ENCODE measurements around the gene NTM.
"Not testable (repeated sequence)": the region's sequence is repeated elsewhere in the genome, so short reads cannot be mapped to it uniquely, and the experiment has no call there.

NTM gene

DNA sequence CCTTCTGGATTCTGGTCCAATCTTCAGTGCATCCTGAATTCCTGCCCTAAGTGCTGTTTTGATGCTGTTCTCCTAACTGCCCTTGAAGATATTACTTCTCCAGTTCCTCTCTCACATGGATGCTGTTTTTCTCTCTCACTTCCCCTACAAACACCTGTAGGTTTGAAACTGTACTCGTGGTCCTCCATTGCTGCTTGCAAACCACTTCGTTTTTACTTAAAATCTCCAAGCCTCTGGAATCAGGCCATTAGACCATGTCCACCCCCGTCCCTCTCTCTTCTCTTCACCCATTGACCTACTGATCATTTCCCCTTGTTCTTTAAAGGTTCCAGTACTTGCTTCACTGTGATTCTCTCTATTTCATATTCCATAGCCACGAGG is 988.1 kb downstream of the NTM start:
- no peak for DNase-seq (ENCODE audit: low read depth)

DNA sequence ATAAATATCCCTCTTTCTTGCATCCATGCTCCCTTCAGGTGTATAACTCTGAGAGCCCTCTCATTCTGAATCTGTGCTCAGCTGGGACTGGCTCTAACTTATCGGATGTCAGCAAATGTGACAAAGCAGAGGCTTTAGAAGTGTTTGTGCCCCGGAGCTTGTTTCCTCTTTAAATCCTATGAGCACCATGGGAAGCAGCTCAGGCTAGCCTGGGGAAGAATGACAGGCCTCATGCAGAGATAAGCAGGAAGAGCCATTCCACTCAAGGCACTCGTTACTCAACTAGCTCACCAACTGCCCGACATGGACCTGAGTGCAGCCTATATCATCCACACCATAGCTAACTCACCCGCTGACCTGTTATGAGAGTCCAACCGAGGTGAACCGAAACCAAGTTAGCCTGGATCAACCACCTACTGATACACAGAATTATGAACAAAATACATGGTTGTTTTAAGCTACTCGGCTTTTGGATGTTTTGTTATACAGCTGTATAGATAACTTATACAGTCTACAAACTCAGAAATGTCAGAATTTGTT is 990.7 kb downstream of the NTM start:
- DNase-seq (ENCODE audit: low read depth), result no peak

DNA sequence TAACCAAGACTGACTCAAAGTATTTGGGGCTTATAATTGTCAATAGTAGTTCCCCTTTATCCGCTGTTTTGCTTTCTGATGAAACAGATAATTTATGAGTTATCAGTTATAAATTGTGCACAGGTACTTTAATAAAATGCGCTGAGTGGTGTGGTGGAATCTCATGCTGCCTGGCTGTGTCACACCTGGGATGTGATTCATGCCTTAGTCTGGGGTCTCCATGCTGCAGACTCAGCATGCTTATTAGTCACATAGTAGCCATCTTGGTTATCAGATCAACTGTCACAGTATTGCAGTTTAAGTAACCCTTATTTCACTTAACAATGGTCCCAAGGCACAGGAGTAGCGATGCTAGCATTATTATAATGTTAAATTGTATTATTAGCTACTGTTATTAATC is 995.2 kb downstream of the NTM start:
- no peak for DNase-seq (ENCODE audit: low read depth)

DNA sequence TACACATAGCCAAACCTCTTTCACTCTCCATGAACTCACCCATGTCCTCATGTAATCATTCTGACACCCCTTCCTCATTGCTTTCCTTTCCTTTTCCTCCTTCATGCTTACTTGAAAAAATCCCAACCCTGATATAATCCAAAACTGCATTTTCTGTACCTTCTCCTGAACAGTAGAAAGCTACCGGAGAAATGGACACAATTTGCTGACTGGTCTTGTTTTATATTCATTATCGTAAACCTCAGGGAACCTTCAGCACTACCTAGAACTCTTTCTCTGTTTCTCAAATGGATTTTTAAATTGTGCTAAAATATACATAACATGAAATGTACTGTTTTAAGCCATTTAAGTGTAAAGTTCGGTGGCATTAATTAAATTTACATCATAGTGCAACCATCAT is 996.9 kb downstream of the NTM start:
- no peak for DNase-seq (ENCODE audit: low read depth)

DNA sequence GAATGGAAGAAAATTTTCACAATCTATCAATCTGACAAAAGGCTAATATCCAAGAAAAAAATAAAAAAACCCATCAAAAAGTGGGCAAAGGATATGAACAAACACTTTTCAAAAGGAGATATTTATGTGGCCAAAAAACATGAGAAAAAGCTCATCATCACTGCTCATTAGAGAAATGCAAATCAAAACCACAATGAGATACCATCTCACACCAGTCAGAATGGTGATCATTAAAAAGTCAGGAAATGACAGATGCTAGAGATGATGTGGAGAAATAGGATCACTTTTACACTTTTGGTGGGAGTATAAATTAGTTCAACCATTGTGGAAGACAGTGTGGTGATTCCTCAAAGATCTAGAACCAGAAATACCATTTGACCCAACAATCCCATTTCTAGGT is 999.7 kb downstream of the NTM start:
- DNase-seq (ENCODE audit: low read depth), result not testable (repeated sequence)

DNA sequence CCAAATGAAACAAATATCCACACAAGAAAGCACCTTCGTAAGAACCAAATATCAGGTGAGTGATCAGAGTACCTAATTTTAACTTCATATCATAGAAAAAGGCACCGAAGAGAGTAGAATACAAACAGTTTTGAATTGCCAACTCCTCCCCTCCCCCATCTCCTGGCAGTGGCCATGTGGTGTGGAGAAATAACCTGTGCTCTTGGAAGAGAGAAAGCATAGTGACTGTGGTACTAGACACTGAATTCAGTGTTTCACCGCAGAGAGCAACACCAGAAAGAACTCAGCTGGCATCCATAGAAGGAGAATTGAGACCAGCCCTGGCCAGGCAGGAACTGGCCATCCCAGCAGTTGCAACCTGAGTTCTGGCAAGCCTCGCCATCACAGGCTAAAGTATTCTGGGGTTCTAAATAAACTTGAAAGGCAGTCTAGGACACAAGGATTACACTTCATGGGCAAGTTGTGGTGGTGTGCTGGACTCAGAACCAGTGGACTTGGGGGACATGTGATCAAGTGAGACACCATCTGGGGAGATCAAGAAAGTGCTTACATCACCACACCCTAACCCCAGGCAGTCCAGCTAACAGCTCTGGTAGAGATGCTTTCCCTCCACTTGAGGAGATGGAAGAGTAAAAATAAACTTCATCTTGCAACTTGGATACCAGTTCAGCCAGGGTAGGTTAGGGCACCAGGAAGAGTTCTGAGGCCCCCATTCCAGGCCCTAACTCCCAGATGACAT is 1003.2 kb downstream of the NTM start:
- no peak for DNase-seq (ENCODE audit: low read depth)

DNA sequence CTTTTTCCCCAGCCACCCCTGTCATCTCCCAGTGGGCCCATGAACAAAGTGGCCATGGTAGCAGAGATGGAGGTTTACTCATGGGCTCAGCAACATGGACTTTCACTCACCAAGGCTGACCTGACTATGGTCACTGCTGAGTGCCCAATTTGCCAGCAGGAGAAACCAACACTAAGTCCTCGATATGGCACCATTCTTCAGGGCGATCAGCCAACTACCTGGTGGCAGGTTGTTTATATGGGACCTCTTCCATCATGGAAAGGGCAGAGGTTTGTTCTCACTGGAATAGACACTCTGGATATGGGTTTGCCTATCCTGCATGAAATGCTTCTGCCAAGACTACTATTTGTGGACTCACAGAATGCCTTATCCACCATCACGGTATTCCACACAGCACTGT is 1009.1 kb downstream of the NTM start:
- no peak for DNase-seq (ENCODE audit: low read depth)

Data from activated T-helper 9 cell treated with anti-CD3 and anti-CD28 coated beads, Interleukin-2, amount 50 U/mL, for 16 hours (primary cell).